HG02885 (cell line): ENCODE results near the gene PDZD2.
"Not testable (repeated sequence)": the region's sequence is repeated elsewhere in the genome, so short reads cannot be mapped to it uniquely, and the experiment has no call there.

Experiments
- ATAC-seq: cut with Tn5 transposase; IDR thresholded peaks from one replicate; pipeline ENCODE4 v1.9.1; 2021; ENCODE audit warnings: mild to moderate bottlenecking; ENCODE audit not compliant: unreplicated experiment, poor library complexity

The PDZD2 gene

GRCh38 chr5:31638748-31639418 lies at the start of gene PDZD2:
Gene PDZD2, plus strand, starts transcription at chr5:31639131.
- peak; percentile 79 for ATAC-seq

GRCh38 chr5:31593665-31594064 lies 45.3 kb upstream of the PDZD2 start:
- no peak for ATAC-seq

GRCh38 chr5:31596354-31596753 lies 42.6 kb upstream of the PDZD2 start:
- ATAC-seq: no peak

GRCh38 chr5:31598640-31599611 lies 40.0 kb upstream of the PDZD2 start:
- ATAC-seq: peak; percentile 54

- not testable (repeated sequence) for ATAC-seq
Measured at GRCh38 chr5:31602305-31602704, 36.6 kb upstream of the PDZD2 start.

- ATAC-seq: no peak
Measured at GRCh38 chr5:31604240-31604639, 34.7 kb upstream of the PDZD2 start.

- ATAC-seq: no peak
Measured at GRCh38 chr5:31604644-31605043, 34.3 kb upstream of the PDZD2 start.

GRCh38 chr5:31605920-31606319 lies 33.0 kb upstream of the PDZD2 start:
- ATAC-seq: no peak

- no peak for ATAC-seq
Measured at GRCh38 chr5:31607546-31607945, 31.4 kb upstream of the PDZD2 start.

GRCh38 chr5:31611002-31611401 lies 27.9 kb upstream of the PDZD2 start:
- no peak for ATAC-seq

GRCh38 chr5:31613651-31614050 lies 25.3 kb upstream of the PDZD2 start:
- no peak for ATAC-seq

- no peak for ATAC-seq
Measured at GRCh38 chr5:31614151-31615020, 24.5 kb upstream of the PDZD2 start.

- ATAC-seq: no peak
Measured at GRCh38 chr5:31617867-31618266, 21.1 kb upstream of the PDZD2 start.

- no peak for ATAC-seq
Measured at GRCh38 chr5:31620026-31620425, 18.9 kb upstream of the PDZD2 start.

GRCh38 chr5:31623249-31623648 lies 15.7 kb upstream of the PDZD2 start:
- no peak for ATAC-seq

- ATAC-seq: no peak
Measured at GRCh38 chr5:31625394-31625793, 13.5 kb upstream of the PDZD2 start.

GRCh38 chr5:31626156-31626555 lies 12.8 kb upstream of the PDZD2 start:
- ATAC-seq: no peak

- ATAC-seq: no peak
Measured at GRCh38 chr5:31626604-31627234, 12.2 kb upstream of the PDZD2 start.

- no peak for ATAC-seq
Measured at GRCh38 chr5:31630931-31631330, 8.0 kb upstream of the PDZD2 start.

- ATAC-seq: no peak
Measured at GRCh38 chr5:31632460-31632859, 6.5 kb upstream of the PDZD2 start.
